ENCODE results near the gene TRIM46. TPM values are rescaled to one million over a fixed set of nuclear protein-coding genes. Genes with fewer than 3 reads are reported as not detected.

Gene TRIM46
- total and polyA plus RNA-seq, 2 experiments from 2014 or later: 8.1 to 15.4 TPM

DNA sequence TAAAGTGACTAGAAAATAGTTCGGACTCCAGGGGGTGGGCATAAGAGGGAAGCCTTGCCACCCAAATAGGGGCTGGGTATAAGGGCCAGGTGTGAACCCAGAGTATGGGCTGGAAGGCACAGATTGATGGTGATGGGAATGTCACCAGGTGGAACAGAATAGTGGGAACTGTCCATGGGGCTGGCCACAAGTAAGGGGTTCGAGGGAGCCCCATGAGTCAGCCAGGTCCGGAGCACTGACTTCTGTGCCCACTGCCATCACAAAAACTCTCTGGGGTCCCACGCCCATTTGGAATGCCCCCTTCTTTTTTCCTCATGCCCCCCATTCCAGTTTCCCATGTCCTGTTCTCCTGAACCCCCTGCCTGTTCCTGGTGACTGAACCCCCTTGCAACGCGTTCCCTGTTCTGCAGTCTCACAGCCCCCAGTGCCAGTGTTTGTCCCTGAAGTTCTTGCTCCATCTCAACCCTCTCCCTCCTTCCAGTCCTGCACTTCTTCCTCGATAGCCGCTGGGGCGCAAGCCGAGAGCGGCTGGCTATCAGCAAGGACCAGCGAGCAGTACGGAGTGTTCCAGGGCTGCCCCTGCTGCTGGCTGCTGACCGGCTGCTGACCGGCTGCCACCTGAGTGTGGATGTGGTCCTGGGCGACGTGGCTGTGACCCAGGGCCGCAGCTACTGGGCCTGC is 7.9 kb downstream of the TRIM46 start:
- no peak overlapping the region for H3K4me3 Mint-ChIP-seq

DNA sequence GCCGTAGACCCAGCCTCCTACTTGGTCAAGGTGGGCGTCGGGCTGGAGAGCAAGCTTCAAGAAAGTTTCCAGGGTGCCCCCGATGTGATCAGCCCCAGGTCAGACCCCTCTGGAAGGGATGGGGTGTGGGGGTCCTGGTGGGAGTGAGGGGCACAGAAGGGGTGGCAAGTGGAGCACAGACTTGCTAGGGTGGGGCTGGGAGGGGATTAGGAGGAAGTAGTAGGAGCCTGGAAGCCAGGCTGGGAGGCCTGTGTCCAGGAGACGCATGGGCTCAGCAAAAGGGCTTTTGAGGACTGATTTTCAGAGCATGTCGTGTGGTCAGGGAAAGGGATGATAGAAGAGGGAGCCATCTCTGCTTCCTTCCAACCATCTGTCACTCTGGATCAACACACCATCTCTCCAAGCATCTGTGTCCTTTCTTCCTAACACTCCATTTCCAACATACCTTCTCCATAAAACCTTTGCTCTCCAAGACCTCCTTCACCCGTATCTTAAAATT is 8.5 kb downstream of the TRIM46 start:
- no peaks in the 10 kb centered on the region for H3K9me3 Mint-ChIP-seq
- Histone ChIP-seq H4K20me1 (replicated peaks; ENCODE audit: insufficient read depth) (no peaks in the 10 kb centered on the region), H3K27me3 (ENCODE audit: insufficient read depth) (no peaks in the 10 kb centered on the region), H3K4me2 (no peak overlapping the region), H3K4me1 (ENCODE audit: insufficient read depth) (peaks cover 17% of the 10 kb centered on the region; the same call in 1 of the 2 replicates), H3K27ac (ENCODE audit: low read depth) (no peak overlapping the region), H3K4me3 (no peak overlapping the region), H3F3A (replicated peaks; ENCODE audit: low read depth) (no peaks in the 10 kb centered on the region), H3K9me2 (ENCODE audit: insufficient read depth) (no peaks in the 10 kb centered on the region), H2AFZ (no peak overlapping the region), H3K36me3 (ENCODE audit: insufficient read depth) (peaks cover 17% of the 10 kb centered on the region; the same call in 1 of the 2 replicates), H3K79me2 (replicated peaks; ENCODE audit: insufficient read depth) (no peaks in the 10 kb centered on the region)
- no peak overlapping the region for H3K27ac Mint-ChIP-seq
- ATAC-seq: no peak
- H3K36me3 Mint-ChIP-seq (ENCODE audit: low read depth): peaks cover 48% of the 10 kb centered on the region
- peaks cover 19% of the 10 kb centered on the region for H3K4me1 Mint-ChIP-seq
- no peak overlapping the region for H3K4me3 Mint-ChIP-seq
- DNase-seq (ENCODE audit: low spot score): no peak
- H3K27me3 Mint-ChIP-seq (ENCODE audit: insufficient read depth, low read depth, poor library complexity): peaks cover 12% of the 10 kb centered on the region
- TF ChIP-seq, protein P1, sequence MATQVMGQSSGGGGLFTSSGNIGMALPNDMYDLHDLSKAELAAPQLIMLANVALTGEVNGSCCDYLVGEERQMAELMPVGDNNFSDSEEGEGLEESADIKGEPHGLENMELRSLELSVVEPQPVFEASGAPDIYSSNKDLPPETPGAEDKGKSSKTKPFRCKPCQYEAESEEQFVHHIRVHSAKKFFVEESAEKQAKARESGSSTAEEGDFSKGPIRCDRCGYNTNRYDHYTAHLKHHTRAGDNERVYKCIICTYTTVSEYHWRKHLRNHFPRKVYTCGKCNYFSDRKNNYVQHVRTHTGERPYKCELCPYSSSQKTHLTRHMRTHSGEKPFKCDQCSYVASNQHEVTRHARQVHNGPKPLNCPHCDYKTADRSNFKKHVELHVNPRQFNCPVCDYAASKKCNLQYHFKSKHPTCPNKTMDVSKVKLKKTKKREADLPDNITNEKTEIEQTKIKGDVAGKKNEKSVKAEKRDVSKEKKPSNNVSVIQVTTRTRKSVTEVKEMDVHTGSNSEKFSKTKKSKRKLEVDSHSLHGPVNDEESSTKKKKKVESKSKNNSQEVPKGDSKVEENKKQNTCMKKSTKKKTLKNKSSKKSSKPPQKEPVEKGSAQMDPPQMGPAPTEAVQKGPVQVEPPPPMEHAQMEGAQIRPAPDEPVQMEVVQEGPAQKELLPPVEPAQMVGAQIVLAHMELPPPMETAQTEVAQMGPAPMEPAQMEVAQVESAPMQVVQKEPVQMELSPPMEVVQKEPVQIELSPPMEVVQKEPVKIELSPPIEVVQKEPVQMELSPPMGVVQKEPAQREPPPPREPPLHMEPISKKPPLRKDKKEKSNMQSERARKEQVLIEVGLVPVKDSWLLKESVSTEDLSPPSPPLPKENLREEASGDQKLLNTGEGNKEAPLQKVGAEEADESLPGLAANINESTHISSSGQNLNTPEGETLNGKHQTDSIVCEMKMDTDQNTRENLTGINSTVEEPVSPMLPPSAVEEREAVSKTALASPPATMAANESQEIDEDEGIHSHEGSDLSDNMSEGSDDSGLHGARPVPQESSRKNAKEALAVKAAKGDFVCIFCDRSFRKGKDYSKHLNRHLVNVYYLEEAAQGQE (IDR thresholded peaks at IDR 0.05; ENCODE audit: unreplicated experiment): no peak
- TF ChIP-seq, protein P2, sequence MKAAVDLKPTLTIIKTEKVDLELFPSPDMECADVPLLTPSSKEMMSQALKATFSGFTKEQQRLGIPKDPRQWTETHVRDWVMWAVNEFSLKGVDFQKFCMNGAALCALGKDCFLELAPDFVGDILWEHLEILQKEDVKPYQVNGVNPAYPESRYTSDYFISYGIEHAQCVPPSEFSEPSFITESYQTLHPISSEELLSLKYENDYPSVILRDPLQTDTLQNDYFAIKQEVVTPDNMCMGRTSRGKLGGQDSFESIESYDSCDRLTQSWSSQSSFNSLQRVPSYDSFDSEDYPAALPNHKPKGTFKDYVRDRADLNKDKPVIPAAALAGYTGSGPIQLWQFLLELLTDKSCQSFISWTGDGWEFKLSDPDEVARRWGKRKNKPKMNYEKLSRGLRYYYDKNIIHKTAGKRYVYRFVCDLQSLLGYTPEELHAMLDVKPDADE (IDR thresholded peaks at IDR 0.05): no peak
- TF ChIP-seq CREB1 (CRISPR knock-in tag; IDR thresholded peaks at IDR 0.05; ENCODE audit: low read depth) (no peak), STAT1 (IDR thresholded peaks at IDR 0.05; ENCODE audit: unreplicated experiment) (no peak), JUNB (IDR thresholded peaks at IDR 0.05; ENCODE audit: unreplicated experiment) (no peak)

More for the DNA sequence above, 7.9 kb downstream of the TRIM46 start:
- no peak overlapping the region for H2AFZ ChIP-seq
- H3F3A ChIP-seq (replicated peaks; ENCODE audit: low read depth): no peaks in the 10 kb centered on the region
- H3K27me3 ChIP-seq (ENCODE audit: insufficient read depth): no peaks in the 10 kb centered on the region
- ATAC-seq (no peak), DNase-seq (ENCODE audit: low spot score) (no peak)
- Mint-ChIP-seq H3K4me1 (peaks cover 18% of the 10 kb centered on the region), H3K27ac (no peak overlapping the region), H3K36me3 (ENCODE audit: low read depth) (peaks cover 54% of the 10 kb centered on the region), H3K27me3 (ENCODE audit: insufficient read depth, low read depth, poor library complexity) (peaks cover 10% of the 10 kb centered on the region), H3K9me3 (no peaks in the 10 kb centered on the region)
- no peak overlapping the region for H3K4me3 ChIP-seq
- no peaks in the 10 kb centered on the region for H4K20me1 ChIP-seq (replicated peaks; ENCODE audit: insufficient read depth)
- no peaks in the 10 kb centered on the region for H3K9me2 ChIP-seq (ENCODE audit: insufficient read depth)
- peaks cover 14% of the 10 kb centered on the region; the same call in 1 of the 2 replicates for H3K4me1 ChIP-seq (ENCODE audit: insufficient read depth)
- TF ChIP-seq ZNF331 (CRISPR knock-in tag; IDR thresholded peaks at IDR 0.05; ENCODE audit: low read depth) (no peak), POLR2AphosphoS5 (IDR thresholded peaks at IDR 0.05; ENCODE audit: low read depth) (no peak), NANOG (IDR thresholded peaks at IDR 0.05; ENCODE audit: borderline replicate concordance) (no peak), EZH2 (IDR thresholded peaks at IDR 0.05; ENCODE audit: low read depth, unreplicated experiment) (no peak), ZNF114 (CRISPR knock-in tag; IDR thresholded peaks at IDR 0.05) (no peak)
- TF ChIP-seq, protein P1 (IDR thresholded peaks at IDR 0.05; ENCODE audit: unreplicated experiment): no peak
- peaks cover 20% of the 10 kb centered on the region; the same call in 1 of the 2 replicates for H3K36me3 ChIP-seq (ENCODE audit: insufficient read depth)
- no peak overlapping the region for H3K4me2 ChIP-seq
- H3K79me2 ChIP-seq (replicated peaks; ENCODE audit: insufficient read depth): no peaks in the 10 kb centered on the region
- H3K27ac ChIP-seq (ENCODE audit: low read depth): no peak overlapping the region

Measured in GM23338 (cell line).